Neuronal stem cell (in vitro differentiated cells): Measurements from ENCODE around the gene DCP1B.

Experiments
- DNase-seq: peaks from one replicate; pipeline ENCODE4 v3.0.0-alpha.2; 2013; ENCODE audit warnings: low spot score
- H2AFZ ChIP-seq: one replicate; pipeline ENCODE4 v1.6.1; 2013; ENCODE audit warnings: mild to moderate bottlenecking, low read length, inconsistent platforms
- H2AK5ac ChIP-seq: 2 replicates; pipeline ENCODE4 v1.6.1; 2013; ENCODE audit warnings: low read depth, mild to moderate bottlenecking, inconsistent platforms, low read length, moderate library complexity, mixed read lengths
- H2BK120ac ChIP-seq: 2 replicates; pipeline ENCODE4 v1.6.1; 2013; ENCODE audit warnings: low read depth, mild to moderate bottlenecking, inconsistent platforms, low read length, moderate library complexity, mixed read lengths
- H2BK12ac ChIP-seq: one replicate; pipeline ENCODE4 v1.6.1; 2013; ENCODE audit warnings: low read length, inconsistent platforms
- H2BK15ac ChIP-seq: 2 replicates; pipeline ENCODE4 v1.6.1; 2013; ENCODE audit warnings: mild to moderate bottlenecking, low read length, inconsistent platforms, mixed read lengths
- H2BK5ac ChIP-seq: one replicate; pipeline ENCODE4 v1.6.1; 2013; ENCODE audit warnings: inconsistent platforms, mild to moderate bottlenecking, low read length, moderate library complexity
- H3K14ac ChIP-seq: one replicate; pipeline ENCODE4 v1.6.1; 2013; ENCODE audit warnings: low read length, inconsistent platforms
- H3K18ac ChIP-seq: 2 replicates; pipeline ENCODE4 v1.6.1; 2013; ENCODE audit warnings: low read length, inconsistent platforms
- H3K23ac ChIP-seq: 2 replicates; pipeline ENCODE4 v1.6.1; 2013; ENCODE audit warnings: low read depth, mild to moderate bottlenecking, mixed read lengths, low read length, inconsistent platforms; ENCODE audit not compliant: poor library complexity
- H3K27ac ChIP-seq: replicated peaks from 3 replicates; pipeline ENCODE4 v1.5.1; 2013; ENCODE audit warnings: low read length, inconsistent platforms
- H3K27me3 ChIP-seq, 3 experiments: 2 replicates each; pipeline ENCODE4 v1.6.1; 2013; ENCODE audit warnings: low read length in 3 of 3, mild to moderate bottlenecking in 2 of 3, inconsistent platforms in 1 of 3, low read depth in 1 of 3, mixed read lengths in 1 of 3, moderate library complexity in 1 of 3; ENCODE audit not compliant: control insufficient read depth in 3 of 3, insufficient read depth in 3 of 3
- H3K36me3 ChIP-seq, 2 donors: replicated peaks in 1 of 2; 2 replicates each; pipeline ENCODE4 v1.6.1; 2013; ENCODE audit warnings: low read length in 2 of 2; ENCODE audit not compliant: control insufficient read depth in 2 of 2, insufficient read depth in 2 of 2
- H3K4ac ChIP-seq: 2 replicates; pipeline ENCODE4 v1.6.1; 2013; ENCODE audit warnings: inconsistent platforms, mild to moderate bottlenecking, low read length, moderate library complexity
- H3K4me1 ChIP-seq, 2 donors: 1 replicate in 1 of 2; 2 replicates in 1 of 2; pipeline ENCODE4 v1.6.1; 2013; ENCODE audit warnings: low read length in 2 of 2, low read depth in 1 of 2; ENCODE audit not compliant: control insufficient read depth in 2 of 2, insufficient read depth in 1 of 2
- H3K4me2 ChIP-seq: one replicate; pipeline ENCODE4 v1.6.1; 2013; ENCODE audit warnings: mild to moderate bottlenecking, low read length, inconsistent platforms; ENCODE audit not compliant: insufficient read depth, poor library complexity, severe bottlenecking
- H3K4me3 ChIP-seq, 2 donors: 2 replicates each; pipeline ENCODE4 v1.5.1; 2013; ENCODE audit warnings: low read length in 2 of 2, mild to moderate bottlenecking in 2 of 2, inconsistent platforms in 1 of 2, moderate library complexity in 1 of 2
- H3K79me1 ChIP-seq: one replicate; pipeline ENCODE4 v1.6.1; 2013; ENCODE audit warnings: low read depth, mild to moderate bottlenecking, inconsistent platforms, low read length, moderate library complexity
- H3K9ac ChIP-seq: one replicate; pipeline ENCODE4 v1.6.1; 2013; ENCODE audit warnings: mild to moderate bottlenecking, low read depth, low read length, inconsistent platforms; ENCODE audit not compliant: poor library complexity
- H3K9me3 ChIP-seq, 2 donors: replicated peaks in 1 of 2; 2 replicates each; pipeline versions ENCODE3 to v1.6.1; 2013; ENCODE audit warnings: low read length in 2 of 2, mild to moderate bottlenecking in 2 of 2, inconsistent platforms in 1 of 2, low read depth in 1 of 2, mixed read lengths in 1 of 2, moderate library complexity in 1 of 2; ENCODE audit not compliant: control insufficient read depth in 2 of 2, insufficient read depth in 1 of 2
- H4K8ac ChIP-seq: one replicate; pipeline ENCODE4 v1.6.1; 2013; ENCODE audit warnings: low read depth, mild to moderate bottlenecking, inconsistent platforms, low read length, moderate library complexity
- H4K91ac ChIP-seq: one replicate; pipeline ENCODE4 v1.6.1; 2013; ENCODE audit warnings: low read length, low read depth, mild to moderate bottlenecking, inconsistent platforms; ENCODE audit not compliant: poor library complexity
- WGBS, 2 donors: extraction: QIAGEN DNeasy Blood & Tissue Kit; methylation state at CpG; one replicate each; pipeline ENCODE4 v1.1.7; 2013; ENCODE audit warnings: missing lambda C conversion rate in 2 of 2, mixed read lengths in 1 of 2; ENCODE audit not compliant: insufficient read length in 2 of 2, insufficient replicate concordance in 1 of 2; ENCODE audit errors: extremely low coverage in 2 of 2; 5-methylcytosine and 5-hydroxymethylcytosine counted together

DCP1B gene

GRCh38 chr12:2034633-2035430 lies 30.6 kb upstream of the DCP1B start:
- no peak overlapping the region for H3K14ac ChIP-seq
- H3K4me3 ChIP-seq: peak overlapping the region; percentile 31 to 42
- no peaks in the 10 kb centered on the region for H3K9me3 ChIP-seq
- H3K4ac ChIP-seq: no peak overlapping the region
- no peak overlapping the region for H2AK5ac ChIP-seq
- H2BK12ac ChIP-seq: no peak overlapping the region
- H4K91ac ChIP-seq: no peak overlapping the region
- peak overlapping the region; percentile 66 for H3K4me2 ChIP-seq
- no peak overlapping the region for H3K18ac ChIP-seq
- H3K4me1 ChIP-seq: peaks cover 0 to 8% of the 10 kb centered on the region in 2 donors
- no peak overlapping the region for H2BK15ac ChIP-seq
- peak overlapping the region; percentile 95 for H2AFZ ChIP-seq
- H3K23ac ChIP-seq: no peak overlapping the region
- H3K27me3 ChIP-seq: peaks cover 0 to 95% (median 13%) of the 10 kb centered on the region in 3 experiments
- H2BK120ac ChIP-seq: no peak overlapping the region
- WGBS, 2 donors: no CpG with 5 or more reads among the region's 47 CpGs
- no peak overlapping the region for H2BK5ac ChIP-seq
- no peak overlapping the region for H4K8ac ChIP-seq
- H3K27ac ChIP-seq: no peak overlapping the region
- H3K9ac ChIP-seq: peak overlapping the region; percentile 56
- peak; percentile 75 for DNase-seq
- H3K36me3 ChIP-seq: no peaks in the 10 kb centered on the region
- H3K79me1 ChIP-seq: no peaks in the 10 kb centered on the region

- no peak overlapping the region for H3K14ac ChIP-seq
- H2BK12ac ChIP-seq: no peak overlapping the region
- H3K79me1 ChIP-seq: no peaks in the 10 kb centered on the region
- peaks cover 0 to 95% (median 14%) of the 10 kb centered on the region in 3 experiments for H3K27me3 ChIP-seq
- no peak overlapping the region for H2AK5ac ChIP-seq
- no peak overlapping the region for H3K18ac ChIP-seq
- H4K91ac ChIP-seq: no peak overlapping the region
- no peak overlapping the region for H3K9ac ChIP-seq
- no peak overlapping the region for H3K23ac ChIP-seq
- DNase-seq: no peak
- WGBS, 2 donors: no CpG with 5 or more reads among the region's 8 CpGs
- H3K4me2 ChIP-seq: no peak overlapping the region
- H3K9me3 ChIP-seq: no peaks in the 10 kb centered on the region
- no peak overlapping the region for H3K27ac ChIP-seq
- H3K4ac ChIP-seq: no peak overlapping the region
- H3K4me3 ChIP-seq: no peak overlapping the region
- H2AFZ ChIP-seq: no peak overlapping the region
- H2BK120ac ChIP-seq: no peak overlapping the region
- H2BK5ac ChIP-seq: no peak overlapping the region
- H2BK15ac ChIP-seq: no peak overlapping the region
- no peak overlapping the region for H4K8ac ChIP-seq
- peaks cover 0 to 8% of the 10 kb centered on the region in 2 donors for H3K4me1 ChIP-seq
- H3K36me3 ChIP-seq: no peaks in the 10 kb centered on the region
Observed at GRCh38 chr12:2032506-2032905, 28.2 kb upstream of the DCP1B start.

- no CpG with 5 or more reads among the region's 3 CpGs for WGBS, 2 donors
- DNase-seq: no peak
- H2BK15ac ChIP-seq: no peak overlapping the region
- H2AFZ ChIP-seq: no peak overlapping the region
- no peaks in the 10 kb centered on the region for H3K36me3 ChIP-seq
- H3K4me1 ChIP-seq: peaks cover 0 to 3% of the 10 kb centered on the region in 2 donors
- H2BK12ac ChIP-seq: no peak overlapping the region
- H3K4me3 ChIP-seq: no peak overlapping the region
- no peak overlapping the region for H3K14ac ChIP-seq
- H2BK120ac ChIP-seq: no peak overlapping the region
- H3K9me3 ChIP-seq: no peaks in the 10 kb centered on the region
- no peak overlapping the region for H3K4me2 ChIP-seq
- H4K8ac ChIP-seq: no peak overlapping the region
- no peak overlapping the region for H3K27ac ChIP-seq
- no peak overlapping the region for H3K9ac ChIP-seq
- H3K4ac ChIP-seq: no peak overlapping the region
- H3K79me1 ChIP-seq: no peaks in the 10 kb centered on the region
- H3K23ac ChIP-seq: no peak overlapping the region
- H3K27me3 ChIP-seq: peaks cover 0 to 94% (median 14%) of the 10 kb centered on the region in 3 experiments
- no peak overlapping the region for H3K18ac ChIP-seq
- H4K91ac ChIP-seq: no peak overlapping the region
- H2BK5ac ChIP-seq: no peak overlapping the region
- no peak overlapping the region for H2AK5ac ChIP-seq
Observed at GRCh38 chr12:2029851-2030250, 25.6 kb upstream of the DCP1B start.

GRCh38 chr12:2027351-2027750 lies 23.1 kb upstream of the DCP1B start:
- Histone ChIP-seq H3K9me3 (no peaks in the 10 kb centered on the region), H3K4me2 (no peak overlapping the region), H4K8ac (no peak overlapping the region), H2AK5ac (no peak overlapping the region), H3K79me1 (no peaks in the 10 kb centered on the region), H2BK5ac (no peak overlapping the region), H3K14ac (no peak overlapping the region), H3K23ac (no peak overlapping the region), H4K91ac (no peak overlapping the region), H3K27ac (no peak overlapping the region), H3K27me3 (peaks cover 0 to 86% (median 1%) of the 10 kb centered on the region in 3 experiments), H3K4me3 (no peak overlapping the region), H3K36me3 (no peaks in the 10 kb centered on the region), H3K4ac (no peak overlapping the region), H3K4me1 (peaks cover 0 to 3% of the 10 kb centered on the region in 2 donors), H2BK15ac (no peak overlapping the region), H2AFZ (no peak overlapping the region), H3K9ac (no peak overlapping the region), H2BK12ac (no peak overlapping the region), H2BK120ac (no peak overlapping the region), H3K18ac (no peak overlapping the region)
- no peak for DNase-seq
- WGBS, 2 donors: no CpG with 5 or more reads among the region's 4 CpGs
